Measurements from ENCODE around the gene SAMD4A.

GRCh38 chr14:54776361-54777001 lies 209.6 kb downstream of the SAMD4A start:
- no peak for TF ChIP-seq POLR2A (IDR thresholded peaks at IDR 0.05; ENCODE audit: low read length)
- TF ChIP-seq JUN (IDR thresholded peaks at IDR 0.05), result no peak
- no peak for TF ChIP-seq TP53 (CRISPR knock-in tag; IDR thresholded peaks at IDR 0.05)
- TF ChIP-seq CBX8 (IDR thresholded peaks at IDR 0.05), result no peak
- no peak for TF ChIP-seq CTCF (IDR thresholded peaks at IDR 0.05)

Data from A549 (cell line).